Brain microvascular endothelial cell (primary cell): ENCODE measurements around the gene AMOTL2.
A peak's percentile ranks its signal among the peaks of the same experiment; 100 is the strongest.

Source experiments
- DNase-seq: peaks from one replicate; pipeline ENCODE4 v3.0.0-alpha.2; 2020
- H3K27ac ChIP-seq: fragments of 250-450 bp; sonication (Bioruptor Pico); 2 replicates; pipeline ENCODE4 v1.5.1; 2020; ENCODE audit warnings: mild to moderate bottlenecking, moderate library complexity
- H3K27me3 ChIP-seq: fragments of 250-450 bp; sonication (Bioruptor Pico); replicated peaks from 2 replicates; pipeline ENCODE4 v1.5.1; 2020; ENCODE audit warnings: mild to moderate bottlenecking
- H3K36me3 ChIP-seq: fragments of 250-450 bp; sonication (Bioruptor Pico); replicated peaks from 2 replicates; pipeline ENCODE4 v1.5.1; 2020; ENCODE audit warnings: mild to moderate bottlenecking
- H3K4me3 ChIP-seq: 2 replicates; pipeline ENCODE4 v1.5.1; 2011; ENCODE audit warnings: low read depth, mild to moderate bottlenecking, control low read depth, low read length, moderate library complexity
- in situ Hi-C: cut with HindIII; loops from 2 replicates; pipeline ENCODE4 v1.10.0; 2017; ENCODE audit warnings: low sequenced_read_pairs, low pct_ligation_motif_present
- TF ChIP-seq, protein P1 (sequence below): IDR thresholded peaks from 2 replicates; pipeline ENCODE4 v1.5.1; 2011; ENCODE audit warnings: low read depth, mild to moderate bottlenecking, moderate library complexity, low read length, control low read depth, inconsistent platforms; ENCODE audit errors: missing control alignments

AMOTL2 gene

DNA sequence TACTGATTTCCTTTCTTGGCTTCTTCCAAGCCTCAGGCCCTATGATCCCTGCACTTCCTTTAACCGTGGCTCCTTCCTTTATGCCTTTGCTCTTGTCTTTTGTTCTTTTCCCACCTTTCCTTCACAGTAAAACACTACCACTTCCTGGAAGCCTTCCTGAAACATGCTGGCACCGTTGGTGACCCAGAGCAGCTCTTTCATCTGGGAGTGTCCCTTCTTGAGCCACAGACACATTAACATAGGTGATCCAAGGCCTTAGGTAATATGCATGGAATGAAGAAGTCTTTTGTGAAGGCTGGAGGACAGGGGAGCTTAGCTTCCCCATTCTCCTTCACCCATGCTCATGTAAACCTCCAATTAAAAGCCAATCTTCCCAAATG lies 39.4 kb downstream of the AMOTL2 start:
- in situ Hi-C loops, result no loop called here
- no peak for DNase-seq
- TF ChIP-seq, protein P1, sequence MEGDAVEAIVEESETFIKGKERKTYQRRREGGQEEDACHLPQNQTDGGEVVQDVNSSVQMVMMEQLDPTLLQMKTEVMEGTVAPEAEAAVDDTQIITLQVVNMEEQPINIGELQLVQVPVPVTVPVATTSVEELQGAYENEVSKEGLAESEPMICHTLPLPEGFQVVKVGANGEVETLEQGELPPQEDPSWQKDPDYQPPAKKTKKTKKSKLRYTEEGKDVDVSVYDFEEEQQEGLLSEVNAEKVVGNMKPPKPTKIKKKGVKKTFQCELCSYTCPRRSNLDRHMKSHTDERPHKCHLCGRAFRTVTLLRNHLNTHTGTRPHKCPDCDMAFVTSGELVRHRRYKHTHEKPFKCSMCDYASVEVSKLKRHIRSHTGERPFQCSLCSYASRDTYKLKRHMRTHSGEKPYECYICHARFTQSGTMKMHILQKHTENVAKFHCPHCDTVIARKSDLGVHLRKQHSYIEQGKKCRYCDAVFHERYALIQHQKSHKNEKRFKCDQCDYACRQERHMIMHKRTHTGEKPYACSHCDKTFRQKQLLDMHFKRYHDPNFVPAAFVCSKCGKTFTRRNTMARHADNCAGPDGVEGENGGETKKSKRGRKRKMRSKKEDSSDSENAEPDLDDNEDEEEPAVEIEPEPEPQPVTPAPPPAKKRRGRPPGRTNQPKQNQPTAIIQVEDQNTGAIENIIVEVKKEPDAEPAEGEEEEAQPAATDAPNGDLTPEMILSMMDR, result no peak
- Histone ChIP-seq H3K4me3 (no peak overlapping the region), H3K27ac (no peak overlapping the region), H3K36me3 (no peaks in the 10 kb centered on the region), H3K27me3 (no peaks in the 10 kb centered on the region)

DNA sequence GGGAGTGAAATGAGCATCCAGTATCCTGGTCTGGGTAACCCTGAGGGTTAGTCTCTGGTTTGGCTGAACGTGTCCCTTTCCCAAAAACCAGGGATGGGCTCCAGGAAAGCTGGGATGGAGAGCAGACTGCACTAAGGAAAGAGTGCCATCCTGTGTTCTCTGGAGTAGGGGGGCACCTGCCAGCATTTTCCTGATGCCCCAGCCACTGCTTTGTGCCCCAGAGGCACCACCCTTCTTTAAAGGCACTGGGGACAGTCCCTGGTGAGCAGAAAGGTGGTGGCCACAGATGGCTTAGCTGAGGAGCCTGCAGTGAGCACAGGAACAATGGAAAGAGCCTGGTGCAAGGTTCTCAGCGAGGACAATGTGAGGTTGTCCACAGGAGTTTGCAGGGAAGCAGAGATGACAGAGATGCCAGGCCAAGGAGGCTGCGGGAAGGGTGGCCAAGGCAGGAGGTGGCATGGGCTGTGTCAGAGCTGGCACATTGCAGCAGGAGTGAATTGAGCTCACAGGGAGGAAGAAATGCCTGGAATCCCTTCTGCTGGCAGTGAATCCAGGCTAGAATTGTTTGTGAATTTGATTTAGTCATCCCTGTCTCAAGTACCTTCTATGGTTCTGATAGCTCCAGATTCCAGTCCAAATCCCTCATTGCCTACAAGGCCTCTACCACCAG lies 39.9 kb downstream of the AMOTL2 start:
- peak overlapping the region; percentile 57 for H3K27ac ChIP-seq
- H3K27me3 ChIP-seq, result no peaks in the 10 kb centered on the region
- TF ChIP-seq, protein P1, result no peak
- DNase-seq, result no peak
- in situ Hi-C loops, result no loop called here
- no peak overlapping the region for H3K4me3 ChIP-seq
- H3K36me3 ChIP-seq, result no peaks in the 10 kb centered on the region

GRCh38 chr3:134333522-134334181 lies 40.6 kb downstream of the AMOTL2 start:
- H3K36me3 ChIP-seq, result no peaks in the 10 kb centered on the region
- H3K27ac ChIP-seq, result peak overlapping the region; percentile 57
- in situ Hi-C loops, result no loop called here
- H3K27me3 ChIP-seq, result no peaks in the 10 kb centered on the region
- TF ChIP-seq, protein P1, result peak; percentile 49
- no peak overlapping the region for H3K4me3 ChIP-seq
- DNase-seq, result peak; percentile 81

- DNase-seq, result no peak
- peak overlapping the region; percentile 49 for H3K27ac ChIP-seq
- in situ Hi-C loops, result no loop called here
- H3K27me3 ChIP-seq, result no peaks in the 10 kb centered on the region
- no peak overlapping the region for H3K4me3 ChIP-seq
- no peaks in the 10 kb centered on the region for H3K36me3 ChIP-seq
- TF ChIP-seq, protein P1, result no peak
Measured at GRCh38 chr3:134332344-134332743, 41.9 kb downstream of the AMOTL2 start.

- Histone ChIP-seq H3K36me3 (no peaks in the 10 kb centered on the region), H3K27ac (peak overlapping the region; percentile 49), H3K27me3 (no peaks in the 10 kb centered on the region), H3K4me3 (no peak overlapping the region)
- no peak for DNase-seq
- in situ Hi-C loops, result no loop called here
- TF ChIP-seq, protein P1, result no peak
Measured at GRCh38 chr3:134331811-134332199, 42.4 kb downstream of the AMOTL2 start.
